GM15510 (cell line): ENCODE results near the gene NT5C2.

Experiments used
- POLR2A ChIP-seq: IDR thresholded peaks from 3 replicates; pipeline ENCODE4 v1.6.1; 2011; ENCODE audit warnings: borderline replicate concordance; ENCODE audit not compliant: insufficient read length; ENCODE audit errors: extremely low read depth

Gene NT5C2

GRCh38 chr10:103193107-103193819 is at the start of gene NT5C2:
NT5C2 (minus strand) TSS chr10:103193272; CDS start chr10:103174958, 18,314 bp downstream.
- peak; percentile 56 for TF ChIP-seq POLR2A

GRCh38 chr10:103241262-103242011 is 48.4 kb upstream of the NT5C2 start:
- no peak for TF ChIP-seq POLR2A

- TF ChIP-seq POLR2A, result no peak
Observed at GRCh38 chr10:103238506-103239252, 45.6 kb upstream of the NT5C2 start.

- TF ChIP-seq POLR2A, result no peak
Observed at GRCh38 chr10:103235775-103236174, 42.7 kb upstream of the NT5C2 start.

GRCh38 chr10:103232772-103233488 is 39.9 kb upstream of the NT5C2 start:
- no peak for TF ChIP-seq POLR2A

- TF ChIP-seq POLR2A, result no peak
Observed at GRCh38 chr10:103232131-103232673, 39.1 kb upstream of the NT5C2 start.

- no peak for TF ChIP-seq POLR2A
Observed at GRCh38 chr10:103231047-103231551, 38.0 kb upstream of the NT5C2 start.

- TF ChIP-seq POLR2A, result no peak
Observed at GRCh38 chr10:103227416-103227815, 34.3 kb upstream of the NT5C2 start.

- TF ChIP-seq POLR2A, result no peak
Observed at GRCh38 chr10:103225939-103226338, 32.9 kb upstream of the NT5C2 start.

GRCh38 chr10:103224133-103224532 is 31.1 kb upstream of the NT5C2 start:
- TF ChIP-seq POLR2A, result no peak

GRCh38 chr10:103215601-103216000 is 22.5 kb upstream of the NT5C2 start:
- no peak for TF ChIP-seq POLR2A

- TF ChIP-seq POLR2A, result no peak
Observed at GRCh38 chr10:103207141-103207540, 14.1 kb upstream of the NT5C2 start.

- TF ChIP-seq POLR2A, result no peak
Observed at GRCh38 chr10:103204353-103205255, 11.5 kb upstream of the NT5C2 start.

- no peak for TF ChIP-seq POLR2A
Observed at GRCh38 chr10:103203466-103203865, 10.4 kb upstream of the NT5C2 start.

GRCh38 chr10:103202319-103202718 is 9.2 kb upstream of the NT5C2 start:
- TF ChIP-seq POLR2A, result no peak
